ENCODE measurements around the gene BTBD16. TPM values are rescaled to one million over a fixed set of nuclear protein-coding genes. Genes with fewer than 3 reads are reported as not detected.

BTBD16 gene
- total RNA-seq, 1 experiment from 2014 or later, result not detected

DNA sequence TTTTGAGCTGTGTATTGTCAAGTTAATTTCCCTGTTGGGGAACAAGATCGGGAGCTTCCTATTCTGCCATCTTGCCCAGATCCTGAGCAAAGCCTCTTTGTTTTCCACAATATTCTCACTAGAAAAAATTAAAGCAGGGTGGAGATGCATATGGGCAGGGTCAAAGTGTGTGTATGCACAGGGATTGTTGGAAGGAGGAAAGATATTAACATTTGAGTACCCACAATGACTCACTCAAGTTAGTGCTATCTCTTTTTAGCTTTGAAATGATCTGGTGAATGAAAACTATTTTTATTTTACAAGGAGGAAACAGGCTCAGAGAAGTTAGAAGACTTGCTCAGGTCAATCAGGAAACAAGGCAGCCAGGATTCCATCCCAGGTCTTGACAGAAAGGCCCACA is 6.7 kb upstream of the BTBD16 start:
- no peak overlapping the region for H3K56ac ChIP-seq (ENCODE audit: insufficient read length, low read depth, low read length)
- no peak overlapping the region for H2BK120ac ChIP-seq (ENCODE audit: low read depth, low read length, poor library complexity, severe bottlenecking)
- Mint-ChIP-seq H3K27ac (no peak overlapping the region; a peak in 1 of 7 replicates), H3K27me3 (ENCODE audit: low read depth) (no peaks in the 10 kb centered on the region), H3K36me3 (ENCODE audit: insufficient read depth in 1 of 3, low read depth in 3 of 3) (peaks cover 17 to 32% (median 28%) of the 10 kb centered on the region in 3 experiments), H3K9me3 (peaks cover 21 to 23% of the 10 kb centered on the region in 2 experiments), H3K4me1 (peaks cover 10 to 11% of the 10 kb centered on the region in 2 experiments), H3K4me3 (no peak overlapping the region)
- TF ChIP-seq, protein P1, sequence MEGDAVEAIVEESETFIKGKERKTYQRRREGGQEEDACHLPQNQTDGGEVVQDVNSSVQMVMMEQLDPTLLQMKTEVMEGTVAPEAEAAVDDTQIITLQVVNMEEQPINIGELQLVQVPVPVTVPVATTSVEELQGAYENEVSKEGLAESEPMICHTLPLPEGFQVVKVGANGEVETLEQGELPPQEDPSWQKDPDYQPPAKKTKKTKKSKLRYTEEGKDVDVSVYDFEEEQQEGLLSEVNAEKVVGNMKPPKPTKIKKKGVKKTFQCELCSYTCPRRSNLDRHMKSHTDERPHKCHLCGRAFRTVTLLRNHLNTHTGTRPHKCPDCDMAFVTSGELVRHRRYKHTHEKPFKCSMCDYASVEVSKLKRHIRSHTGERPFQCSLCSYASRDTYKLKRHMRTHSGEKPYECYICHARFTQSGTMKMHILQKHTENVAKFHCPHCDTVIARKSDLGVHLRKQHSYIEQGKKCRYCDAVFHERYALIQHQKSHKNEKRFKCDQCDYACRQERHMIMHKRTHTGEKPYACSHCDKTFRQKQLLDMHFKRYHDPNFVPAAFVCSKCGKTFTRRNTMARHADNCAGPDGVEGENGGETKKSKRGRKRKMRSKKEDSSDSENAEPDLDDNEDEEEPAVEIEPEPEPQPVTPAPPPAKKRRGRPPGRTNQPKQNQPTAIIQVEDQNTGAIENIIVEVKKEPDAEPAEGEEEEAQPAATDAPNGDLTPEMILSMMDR (conservative IDR thresholded peaks at IDR 0.05), result no peak
- no peak overlapping the region for H2BK12ac ChIP-seq (ENCODE audit: insufficient read length, low read depth, low read length)
- no peaks in the 10 kb centered on the region for H3K9me3 ChIP-seq (ENCODE audit: control insufficient read depth, low read depth, low read length)
- no peak overlapping the region for H4K8ac ChIP-seq (replicated peaks; ENCODE audit: insufficient read length, low read depth, low read length)
- no peak overlapping the region for H3K18ac ChIP-seq (ENCODE audit: insufficient read length, low read depth, low read length)
- H4K91ac ChIP-seq (ENCODE audit: insufficient read length, low read depth, low read length), result no peak overlapping the region
- H3K27ac ChIP-seq (ENCODE audit: insufficient read length, low read depth, low read length), result no peak overlapping the region
- H3K4me2 ChIP-seq (ENCODE audit: insufficient read depth, insufficient read length, low read length), result no peak overlapping the region
- H3K4me1 ChIP-seq (ENCODE audit: insufficient read depth, low read length), result no peaks in the 10 kb centered on the region; the same call in 1 of the 2 replicates
- H2BK20ac ChIP-seq (ENCODE audit: low read depth, low read length, poor library complexity, severe bottlenecking), result no peak overlapping the region
- H3K9ac ChIP-seq (ENCODE audit: extremely low read depth, insufficient read length, low read length), result no peak overlapping the region
- WGBS (ENCODE audit: extremely low coverage, insufficient read length, low lambda C conversion rate), result no CpG with 5 or more reads among the region's 1 CpG
- no peaks in the 10 kb centered on the region for H3K27me3 ChIP-seq (ENCODE audit: insufficient read depth, low read length)
- H3K23ac ChIP-seq (ENCODE audit: insufficient read length, low read depth, low read length), result no peak overlapping the region
- no peaks in the 10 kb centered on the region for H4K20me1 ChIP-seq (ENCODE audit: control insufficient read depth, insufficient read depth, insufficient read length)
- no peak overlapping the region for H3T11ph ChIP-seq (ENCODE audit: low read length)
- H3K14ac ChIP-seq (ENCODE audit: insufficient read depth, low read length), result no peak overlapping the region
- no peak overlapping the region for H2AK5ac ChIP-seq (ENCODE audit: insufficient read length, low read length)
- H4K5ac ChIP-seq (ENCODE audit: insufficient read length, low read depth, low read length), result no peak overlapping the region
- no peak overlapping the region for H3K4ac ChIP-seq (ENCODE audit: low read depth, low read length)
- H2BK15ac ChIP-seq (ENCODE audit: low read depth, low read length), result no peak overlapping the region
- H3K79me1 ChIP-seq (ENCODE audit: insufficient read depth, low read depth, low read length, poor library complexity, severe bottlenecking), result no peaks in the 10 kb centered on the region
- DNase-seq, result no peak
- H3K79me2 ChIP-seq (ENCODE audit: insufficient read depth, low read length), result no peaks in the 10 kb centered on the region
- no peak overlapping the region for H2BK5ac ChIP-seq (ENCODE audit: insufficient read length, low read length)
- no peaks in the 10 kb centered on the region for H3K23me2 ChIP-seq (ENCODE audit: insufficient read length, low read depth, low read length, poor library complexity, severe bottlenecking)
- H2AFZ ChIP-seq (ENCODE audit: low read length), result no peak overlapping the region
